Panc1 (cell line): ENCODE measurements around the gene PCDHA7. TPM values are rescaled to one million over a fixed set of nuclear protein-coding genes. Genes with fewer than 3 reads are reported as not detected.
"Not testable (repeated sequence)": the region's sequence is repeated elsewhere in the genome, so short reads cannot be mapped to it uniquely, and the experiment has no call there.

Experiments
- ATAC-seq: fragments of 200-7000 bp; cut with Tn5 transposase; 2 replicates; pipeline ENCODE4 v1.9.1; 2020; ENCODE audit warnings: mild to moderate bottlenecking, moderate library complexity
- BruUV-seq: library from RNA; stranded (reverse); fragments of 400-500 nt; replicated peaks from 2 replicates; lab custom pipeline; 2021; lab: Mats Ljungman, UMichigan
- CTCF ChIA-PET: fragments of 300-600 bp; sonication (Branson Sonifier 250); formaldehyde crosslinking; loops from one replicate; lab custom pipeline; 2022; ENCODE audit warnings: antibody characterized with exemption; lab: Charles Lee
- POLR2A ChIA-PET: fragments of 300-600 bp; sonication (Branson Sonifier 250); formaldehyde crosslinking; loops from one replicate; lab custom pipeline; 2022; ENCODE audit warnings: antibody characterized with exemption; lab: Charles Lee
- DNase-seq: peaks from one replicate; pipeline ENCODE4 v3.0.0-alpha.2; 2010; ENCODE audit warnings: low read depth, low spot score
- H3K27ac ChIP-seq: 2 replicates; pipeline ENCODE4 v1.5.1; 2011; ENCODE audit warnings: mild to moderate bottlenecking, low read length, inconsistent platforms
- H3K27me3 ChIP-seq: fragments of 200-500 bp; sonication (Bioruptor generic); 2 replicates; pipeline ENCODE4 v1.6.0; 2014; ENCODE audit warnings: low read length, inconsistent platforms; ENCODE audit not compliant: control insufficient read depth, insufficient read depth
- H3K36me3 ChIP-seq: fragments of 200-500 bp; sonication (Bioruptor generic); 2 replicates; pipeline ENCODE4 v1.5.1; 2014; ENCODE audit warnings: inconsistent platforms, mild to moderate bottlenecking, low read length, moderate library complexity; ENCODE audit not compliant: control insufficient read depth, insufficient read depth
- H3K4me1 ChIP-seq: 2 replicates; pipeline ENCODE4 v1.5.1; 2011; ENCODE audit warnings: inconsistent platforms, mild to moderate bottlenecking, low read length, moderate library complexity; ENCODE audit not compliant: control insufficient read depth, insufficient read depth
- H3K4me3 ChIP-seq, 2 experiments: 2 replicates each; pipeline ENCODE4 v1.5.1; 2011 to 2012; ENCODE audit warnings: low read depth in 2 of 2, low read length in 2 of 2, mild to moderate bottlenecking in 2 of 2, inconsistent platforms in 1 of 2, moderate library complexity in 1 of 2
- H3K9me3 ChIP-seq: fragments of 200-500 bp; sonication (Bioruptor generic); 2 replicates; pipeline ENCODE4 v1.5.1; 2014; ENCODE audit warnings: low read depth, mild to moderate bottlenecking, inconsistent platforms, low read length, moderate library complexity; ENCODE audit not compliant: control insufficient read depth, insufficient read depth
- in situ Hi-C: cut with HindIII; loops from 2 replicates; pipeline ENCODE4 v1.10.0; 2016; ENCODE audit warnings: low sequenced_read_pairs, low pct_unique_long_range_greater_than_20kb
- intact Hi-C: fragments of 100-400 bp; cut with micrococcal nuclease; formaldehyde crosslinking; loops from one replicate; pipeline ENCODE4 v1.10.0; 2022; ENCODE audit not compliant: unreplicated experiment
- total RNA-seq: library from RNA; stranded (reverse); gene quantifications from one replicate; pipeline ENCODE4 v1.2.1, GENCODE V29; 2021; ENCODE audit not compliant: unreplicated experiment
- TF ChIP-seq, protein P1 (sequence below): fragments of 450-650 bp; IDR thresholded peaks from 2 replicates; pipeline ENCODE4 v1.5.1; 2017; ENCODE audit warnings: mild to moderate bottlenecking
- TF ChIP-seq, protein P2 (sequence below), 2 experiments: IDR thresholded peaks; 2 replicates each; pipeline ENCODE4 v1.6.1; 2011 to 2012; ENCODE audit warnings: low read depth in 2 of 2, control low read depth in 1 of 2, low read length in 1 of 2, mild to moderate bottlenecking in 1 of 2, moderate library complexity in 1 of 2; ENCODE audit not compliant: insufficient read depth in 1 of 2

The PCDHA7 gene
- total RNA-seq, 1 experiment from 2014 or later = 0.15 TPM

DNA sequence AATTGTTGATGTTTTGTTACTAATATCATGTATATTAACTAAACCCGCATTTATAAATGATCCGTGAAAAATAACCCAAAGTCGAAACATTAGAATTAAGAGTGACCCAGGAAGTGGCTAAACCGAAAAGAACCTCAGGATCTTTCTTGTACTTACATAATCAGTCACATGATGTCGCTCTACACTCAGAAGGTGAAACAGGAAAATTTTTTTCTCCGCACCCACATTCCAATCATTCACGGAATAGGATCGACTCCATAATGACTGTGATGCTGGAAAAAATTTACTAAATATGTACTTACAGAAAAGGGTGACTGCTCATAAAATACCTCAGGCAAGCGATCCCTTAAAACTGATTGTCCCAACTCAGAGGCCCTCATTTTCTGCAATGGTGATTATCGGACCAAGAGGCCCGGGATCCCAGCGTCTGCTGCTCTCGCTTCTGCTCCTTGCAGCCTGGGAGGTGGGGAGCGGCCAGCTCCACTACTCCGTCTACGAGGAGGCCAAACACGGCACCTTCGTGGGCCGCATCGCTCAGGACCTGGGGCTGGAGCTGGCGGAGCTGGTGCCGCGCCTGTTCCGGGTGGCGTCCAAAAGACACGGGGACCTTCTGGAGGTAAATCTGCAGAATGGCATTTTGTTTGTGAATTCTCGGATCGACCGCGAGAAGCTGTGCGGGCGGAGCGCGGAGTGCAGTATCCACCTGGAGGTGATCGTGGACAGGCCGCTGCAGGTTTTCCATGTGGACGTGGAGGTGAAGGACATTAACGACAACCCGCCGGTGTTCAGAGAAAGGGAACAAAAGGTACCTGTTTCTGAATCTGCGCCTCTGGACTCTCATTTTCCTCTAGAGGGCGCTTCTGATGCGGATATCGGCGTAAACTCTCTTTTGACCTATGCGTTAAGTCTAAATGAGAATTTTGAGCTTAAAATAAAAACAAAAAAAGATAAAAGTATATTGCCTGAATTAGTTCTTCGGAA, 41.3 kb downstream of the PCDHA7 start, which contains the start of gene PCDHA12:
Gene PCDHA12, plus strand, starts transcription at position 224 of the 981 bp plus-strand sequence. Its CDS starts 165 bp downstream, at position 389.
- TF ChIP-seq, protein P1, sequence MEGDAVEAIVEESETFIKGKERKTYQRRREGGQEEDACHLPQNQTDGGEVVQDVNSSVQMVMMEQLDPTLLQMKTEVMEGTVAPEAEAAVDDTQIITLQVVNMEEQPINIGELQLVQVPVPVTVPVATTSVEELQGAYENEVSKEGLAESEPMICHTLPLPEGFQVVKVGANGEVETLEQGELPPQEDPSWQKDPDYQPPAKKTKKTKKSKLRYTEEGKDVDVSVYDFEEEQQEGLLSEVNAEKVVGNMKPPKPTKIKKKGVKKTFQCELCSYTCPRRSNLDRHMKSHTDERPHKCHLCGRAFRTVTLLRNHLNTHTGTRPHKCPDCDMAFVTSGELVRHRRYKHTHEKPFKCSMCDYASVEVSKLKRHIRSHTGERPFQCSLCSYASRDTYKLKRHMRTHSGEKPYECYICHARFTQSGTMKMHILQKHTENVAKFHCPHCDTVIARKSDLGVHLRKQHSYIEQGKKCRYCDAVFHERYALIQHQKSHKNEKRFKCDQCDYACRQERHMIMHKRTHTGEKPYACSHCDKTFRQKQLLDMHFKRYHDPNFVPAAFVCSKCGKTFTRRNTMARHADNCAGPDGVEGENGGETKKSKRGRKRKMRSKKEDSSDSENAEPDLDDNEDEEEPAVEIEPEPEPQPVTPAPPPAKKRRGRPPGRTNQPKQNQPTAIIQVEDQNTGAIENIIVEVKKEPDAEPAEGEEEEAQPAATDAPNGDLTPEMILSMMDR = peak; percentile 70
- TF ChIP-seq, protein P2, sequence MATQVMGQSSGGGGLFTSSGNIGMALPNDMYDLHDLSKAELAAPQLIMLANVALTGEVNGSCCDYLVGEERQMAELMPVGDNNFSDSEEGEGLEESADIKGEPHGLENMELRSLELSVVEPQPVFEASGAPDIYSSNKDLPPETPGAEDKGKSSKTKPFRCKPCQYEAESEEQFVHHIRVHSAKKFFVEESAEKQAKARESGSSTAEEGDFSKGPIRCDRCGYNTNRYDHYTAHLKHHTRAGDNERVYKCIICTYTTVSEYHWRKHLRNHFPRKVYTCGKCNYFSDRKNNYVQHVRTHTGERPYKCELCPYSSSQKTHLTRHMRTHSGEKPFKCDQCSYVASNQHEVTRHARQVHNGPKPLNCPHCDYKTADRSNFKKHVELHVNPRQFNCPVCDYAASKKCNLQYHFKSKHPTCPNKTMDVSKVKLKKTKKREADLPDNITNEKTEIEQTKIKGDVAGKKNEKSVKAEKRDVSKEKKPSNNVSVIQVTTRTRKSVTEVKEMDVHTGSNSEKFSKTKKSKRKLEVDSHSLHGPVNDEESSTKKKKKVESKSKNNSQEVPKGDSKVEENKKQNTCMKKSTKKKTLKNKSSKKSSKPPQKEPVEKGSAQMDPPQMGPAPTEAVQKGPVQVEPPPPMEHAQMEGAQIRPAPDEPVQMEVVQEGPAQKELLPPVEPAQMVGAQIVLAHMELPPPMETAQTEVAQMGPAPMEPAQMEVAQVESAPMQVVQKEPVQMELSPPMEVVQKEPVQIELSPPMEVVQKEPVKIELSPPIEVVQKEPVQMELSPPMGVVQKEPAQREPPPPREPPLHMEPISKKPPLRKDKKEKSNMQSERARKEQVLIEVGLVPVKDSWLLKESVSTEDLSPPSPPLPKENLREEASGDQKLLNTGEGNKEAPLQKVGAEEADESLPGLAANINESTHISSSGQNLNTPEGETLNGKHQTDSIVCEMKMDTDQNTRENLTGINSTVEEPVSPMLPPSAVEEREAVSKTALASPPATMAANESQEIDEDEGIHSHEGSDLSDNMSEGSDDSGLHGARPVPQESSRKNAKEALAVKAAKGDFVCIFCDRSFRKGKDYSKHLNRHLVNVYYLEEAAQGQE (IDR thresholded peaks at IDR 0.05; ENCODE audit: insufficient read depth in 1 of 2, low read depth in 2 of 2, low read length in 1 of 2) = no peak
- H3K9me3 ChIP-seq = no peaks in the 10 kb centered on the region; the same call in 1 of the 2 replicates
- ChIA-PET CTCF (interaction anchor here (1.8 kb wide), 1 partner anchor 165 kb away, joined by 15 read pairs; no protein-coding TSS in a partner anchor), POLR2A (no interaction called here)
- BruUV-seq = TSS peak; percentile 73
- intact Hi-C loops (loop anchor here (2.0 kb wide), 1 partner anchor 165 kb away; no protein-coding TSS in a partner anchor), in situ Hi-C loops (no loop called here)
- H3K4me3 ChIP-seq = peak within 1 kb of the TSS; percentile 53 to 66
- H3K4me1 ChIP-seq = no peaks in the 10 kb centered on the region
- DNase-seq (no peak), ATAC-seq (peak; percentile 91)
- no peaks in the 10 kb centered on the region for H3K36me3 ChIP-seq
- H3K27me3 ChIP-seq = no peaks in the 10 kb centered on the region
- peak within 1 kb of the TSS; percentile 55 for H3K27ac ChIP-seq

DNA sequence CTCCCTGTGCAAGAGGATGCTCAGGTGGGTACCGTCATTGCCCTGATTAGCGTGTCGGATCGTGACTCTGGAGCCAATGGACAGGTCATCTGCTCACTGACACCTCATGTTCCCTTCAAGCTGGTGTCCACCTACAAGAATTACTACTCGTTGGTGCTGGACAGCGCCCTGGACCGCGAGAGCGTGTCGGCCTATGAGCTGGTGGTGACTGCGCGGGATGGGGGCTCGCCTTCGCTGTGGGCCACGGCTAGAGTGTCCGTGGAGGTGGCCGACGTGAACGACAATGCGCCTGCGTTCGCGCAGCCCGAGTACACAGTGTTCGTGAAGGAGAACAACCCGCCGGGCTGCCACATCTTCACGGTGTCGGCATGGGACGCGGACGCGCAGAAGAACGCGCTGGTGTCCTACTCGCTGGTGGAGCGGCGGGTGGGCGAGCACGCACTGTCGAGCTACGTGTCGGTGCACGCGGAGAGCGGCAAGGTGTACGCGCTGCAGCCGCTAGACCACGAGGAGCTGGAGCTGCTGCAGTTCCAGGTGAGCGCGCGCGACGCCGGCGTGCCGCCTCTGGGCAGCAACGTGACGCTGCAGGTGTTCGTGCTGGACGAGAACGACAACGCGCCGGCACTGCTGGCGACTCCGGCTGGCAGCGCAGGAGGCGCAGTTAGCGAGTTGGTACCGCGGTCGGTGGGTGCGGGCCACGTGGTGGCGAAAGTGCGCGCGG, 42.6 kb downstream of the PCDHA7 start:
- DNase-seq, H3K27ac ChIP-seq, ATAC-seq, H3K9me3 ChIP-seq, POLR2A ChIA-PET, in situ Hi-C loops, H3K4me3 ChIP-seq, BruUV-seq, intact Hi-C loops, H3K27me3 ChIP-seq, H3K4me1 ChIP-seq, H3K36me3 ChIP-seq: not testable (repeated sequence)
- CTCF ChIA-PET = interaction anchor here (1.8 kb wide), 1 partner anchor 163 kb away, joined by 15 read pairs; no protein-coding TSS in a partner anchor
- TF ChIP-seq, protein P2 (IDR thresholded peaks at IDR 0.05; ENCODE audit: insufficient read depth in 1 of 2, low read depth in 2 of 2, low read length in 1 of 2) = peak in 1 of 2 experiments; percentile 40; a peak in 1 of 4 replicates
